GM23338 (cell line): ENCODE data around the gene MAST2. TPM values are rescaled to one million over a fixed set of nuclear protein-coding genes. Genes with fewer than 3 reads are reported as not detected.

Source experiments
- CTCF ChIP-seq, 2 experiments: fragments of 200-600 bp in 1 of 2; sonication (generic) in 1 of 2; conservative IDR thresholded peaks; 2 replicates each; pipeline versions ENCODE4 v1.5.1 to v1.6.1; 2016 to 2017; ENCODE audit warnings: antibody characterized with exemption in 2 of 2, low read depth in 2 of 2, mild to moderate bottlenecking in 2 of 2, moderate library complexity in 1 of 2
- JUNB ChIP-seq: IDR thresholded peaks from one replicate; pipeline ENCODE4 v1.6.1; 2016; ENCODE audit warnings: antibody characterized with exemption; ENCODE audit not compliant: unreplicated experiment
- POLR2AphosphoS5 ChIP-seq: IDR thresholded peaks from 2 replicates; pipeline ENCODE4 v1.6.1; 2016; ENCODE audit warnings: antibody characterized with exemption, low read depth
- REST ChIP-seq: IDR thresholded peaks from one replicate; pipeline ENCODE4 v1.6.1; 2018; ENCODE audit warnings: antibody characterized with exemption; ENCODE audit not compliant: unreplicated experiment
- ZNF114 ChIP-seq: fragments of 250-450 bp; sonication (Bioruptor Pico); IDR thresholded peaks from 2 replicates; pipeline ENCODE4 v1.5.0; 2020; ENCODE audit warnings: mild to moderate bottlenecking, moderate library complexity
- ZNF331 ChIP-seq: fragments of 250-450 bp; sonication (Bioruptor Pico); IDR thresholded peaks from 2 replicates; pipeline ENCODE4 v1.5.0; 2020; ENCODE audit warnings: low read depth, mild to moderate bottlenecking, moderate library complexity
- ZNF462 ChIP-seq: fragments of 250-450 bp; sonication (Bioruptor Pico); IDR thresholded peaks from 2 replicates; pipeline ENCODE4 v1.5.0; 2020; ENCODE audit warnings: mild to moderate bottlenecking, moderate library complexity
- polyA plus RNA-seq: library from polyadenylated mRNA; unstranded; fragments of >200 nt; fragmentation: Nextera tagmentation; extraction: Ambion mirVana; gene quantifications from 2 replicates; pipeline ENCODE4 v1.2.1, GENCODE V29; 2016
- total RNA-seq: library from RNA; depleted of rRNA; stranded (reverse); fragments of >200 nt; shearing (Covaris generic); gene quantifications from 2 replicates; pipeline ENCODE4 v1.2.3, GENCODE V29; 2014

The MAST2 gene
- total and polyA plus RNA-seq, 2 experiments from 2014 or later: 11.5 to 57.7 TPM

GRCh38 chr1:45815667-45816458, 12.5 kb downstream of the MAST2 start (continued):
- no peak for TF ChIP-seq ZNF462 (CRISPR knock-in tag)
- TF ChIP-seq CTCF (conservative IDR thresholded peaks at IDR 0.05; ENCODE audit: low read depth in 2 of 2): no peak
- TF ChIP-seq REST: no peak
- no peak for TF ChIP-seq ZNF331 (CRISPR knock-in tag)
- no peak for TF ChIP-seq JUNB
- TF ChIP-seq ZNF114 (CRISPR knock-in tag): no peak
- TF ChIP-seq POLR2AphosphoS5: no peak
